CD4-positive, alpha-beta T cell treated with Interleukin-21 for 1 hour (primary cell): ENCODE results near the gene TMEM255B.
A peak's percentile ranks its signal among the peaks of the same experiment; 100 is the strongest.
"Not testable (repeated sequence)": the region's sequence is repeated elsewhere in the genome, so short reads cannot be mapped to it uniquely, and the experiment has no call there.

ENCODE experiments used
- DNase-seq: peaks from one replicate; pipeline ENCODE4 v3.0.0-alpha.2; 2020

The TMEM255B gene

GRCh38 chr13:113735194-113735593 lies 23.8 kb upstream of the TMEM255B start:
- DNase-seq = no peak

- DNase-seq = no peak
Measured at GRCh38 chr13:113735750-113736149, 23.3 kb upstream of the TMEM255B start.

GRCh38 chr13:113736258-113736731 lies 22.7 kb upstream of the TMEM255B start:
- no peak for DNase-seq

GRCh38 chr13:113737803-113738202 lies 21.2 kb upstream of the TMEM255B start:
- DNase-seq = no peak

GRCh38 chr13:113739527-113740285 lies 19.3 kb upstream of the TMEM255B start:
- no peak for DNase-seq

DNA sequence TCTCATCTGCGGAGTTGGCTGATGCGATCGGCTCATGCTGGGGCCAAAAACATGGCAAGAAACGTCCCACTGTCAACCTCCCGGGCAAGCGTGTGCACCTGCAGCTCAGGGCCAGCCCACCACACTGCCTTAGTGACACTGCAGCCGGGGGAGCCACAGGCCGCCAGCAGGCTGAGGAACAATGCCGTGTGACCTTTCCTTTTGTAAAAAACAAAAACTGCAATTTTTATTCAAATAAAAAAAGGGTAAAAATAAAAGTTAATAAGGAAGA lies 18.8 kb upstream of the TMEM255B start:
- no peak for DNase-seq

- no peak for DNase-seq
Measured at GRCh38 chr13:113740661-113741060, 18.4 kb upstream of the TMEM255B start.

DNA sequence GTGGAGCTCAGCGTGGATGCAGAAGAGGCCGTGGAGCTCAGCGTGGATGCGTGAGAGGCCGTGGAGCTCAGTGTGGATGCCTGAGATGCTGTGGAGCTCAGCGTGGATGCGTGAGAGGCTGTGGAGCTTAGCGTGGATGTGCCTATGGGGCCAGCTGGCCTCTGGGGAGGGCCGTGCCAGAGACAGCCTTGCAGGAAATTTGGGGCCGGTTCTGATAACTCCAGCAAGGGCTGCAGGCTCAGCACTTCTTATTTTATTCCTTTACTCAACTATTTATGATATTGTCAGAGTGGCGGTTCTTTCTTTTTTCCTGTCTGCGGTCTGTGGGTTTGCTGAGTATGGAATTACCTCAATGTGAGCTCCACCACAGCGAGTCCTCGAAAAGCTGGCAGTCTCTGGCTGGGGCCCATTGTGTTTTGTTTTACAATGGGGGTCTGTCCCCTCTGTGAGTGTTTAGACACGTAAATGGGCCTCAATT lies 17.8 kb upstream of the TMEM255B start:
- DNase-seq = peak; percentile 25

- no peak for DNase-seq
Measured at GRCh38 chr13:113742000-113742441, 17.0 kb upstream of the TMEM255B start.

DNA sequence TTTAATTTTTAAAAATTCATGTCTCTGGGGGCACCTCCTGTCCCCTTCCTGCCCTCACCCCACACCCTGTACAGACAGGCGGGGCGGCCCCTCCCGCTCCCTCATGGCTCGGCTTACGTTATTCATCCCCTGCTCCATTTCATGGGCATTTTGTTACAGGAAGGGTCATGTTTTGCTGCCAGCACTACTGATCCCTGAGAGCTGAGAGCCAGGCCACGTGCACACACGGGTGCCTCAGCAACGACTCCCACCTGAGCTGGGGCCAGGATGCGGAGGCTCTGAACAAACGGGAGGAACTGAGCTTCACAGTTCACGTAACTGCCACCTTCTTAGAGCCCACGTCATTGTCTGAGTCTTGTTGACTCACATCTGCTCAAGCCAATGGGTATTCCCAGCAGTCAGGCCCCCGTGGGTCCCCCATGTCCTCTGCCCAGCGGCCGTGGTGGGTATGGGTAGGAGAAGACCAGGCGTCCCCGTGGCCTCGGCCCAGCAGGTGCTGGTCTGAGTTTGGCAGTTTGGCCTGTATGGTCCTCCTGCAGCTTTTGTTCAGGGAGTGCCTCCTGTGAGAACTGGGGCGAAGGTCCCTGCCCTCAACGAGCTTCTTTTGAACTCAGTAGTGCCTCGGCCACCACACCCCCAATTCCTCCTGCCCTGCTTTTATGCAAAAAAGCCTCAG lies 16.4 kb upstream of the TMEM255B start:
- DNase-seq = no peak

- DNase-seq = no peak
Measured at GRCh38 chr13:113743366-113744195, 15.4 kb upstream of the TMEM255B start.

GRCh38 chr13:113744197-113745000 lies 14.6 kb upstream of the TMEM255B start:
- no peak for DNase-seq

DNA sequence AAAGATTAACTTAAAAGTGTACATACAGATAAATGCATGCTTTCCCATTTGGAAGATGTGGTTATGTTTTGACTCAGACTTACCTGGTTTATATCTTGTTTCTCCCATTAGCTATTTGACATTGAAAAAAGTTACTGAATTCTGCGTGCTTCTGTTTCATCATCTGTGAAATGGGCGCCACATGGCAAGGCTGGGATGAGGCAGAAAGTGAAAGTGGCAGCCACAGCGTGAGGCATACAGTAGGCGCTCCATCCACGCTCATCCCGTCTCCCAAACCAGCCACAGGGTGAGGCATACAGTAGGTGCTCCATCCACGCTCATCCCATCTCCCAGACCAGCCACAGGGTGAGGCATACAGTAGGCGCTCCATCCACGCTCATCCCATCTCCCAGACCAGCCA lies 14.0 kb upstream of the TMEM255B start:
- no peak for DNase-seq

- not testable (repeated sequence) for DNase-seq
Measured at GRCh38 chr13:113745500-113746142, 13.4 kb upstream of the TMEM255B start.

DNA sequence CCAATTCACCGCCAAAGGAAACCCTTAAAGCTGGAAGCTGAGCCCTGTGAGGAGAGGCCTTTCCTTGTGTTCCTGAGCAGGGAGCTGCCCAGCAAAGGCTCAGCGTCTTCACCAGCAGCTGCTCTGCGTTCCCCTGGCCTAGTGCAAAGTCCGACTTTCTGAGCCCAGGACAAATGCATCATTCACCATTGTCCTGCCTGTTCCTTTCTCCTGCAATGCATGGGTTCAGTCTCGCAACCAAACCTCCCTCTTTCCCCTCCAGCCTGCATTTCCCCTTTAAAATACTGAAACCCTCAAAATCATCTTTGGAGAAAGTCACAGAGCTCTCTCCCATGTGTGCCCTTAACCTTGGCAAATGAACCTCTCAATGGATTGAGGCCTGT lies 12.9 kb upstream of the TMEM255B start:
- DNase-seq = no peak

- no peak for DNase-seq
Measured at GRCh38 chr13:113746671-113747070, 12.4 kb upstream of the TMEM255B start.

GRCh38 chr13:113747291-113747833 lies 11.7 kb upstream of the TMEM255B start:
- DNase-seq = no peak

GRCh38 chr13:113748101-113748861 lies 10.7 kb upstream of the TMEM255B start:
- DNase-seq = no peak

DNA sequence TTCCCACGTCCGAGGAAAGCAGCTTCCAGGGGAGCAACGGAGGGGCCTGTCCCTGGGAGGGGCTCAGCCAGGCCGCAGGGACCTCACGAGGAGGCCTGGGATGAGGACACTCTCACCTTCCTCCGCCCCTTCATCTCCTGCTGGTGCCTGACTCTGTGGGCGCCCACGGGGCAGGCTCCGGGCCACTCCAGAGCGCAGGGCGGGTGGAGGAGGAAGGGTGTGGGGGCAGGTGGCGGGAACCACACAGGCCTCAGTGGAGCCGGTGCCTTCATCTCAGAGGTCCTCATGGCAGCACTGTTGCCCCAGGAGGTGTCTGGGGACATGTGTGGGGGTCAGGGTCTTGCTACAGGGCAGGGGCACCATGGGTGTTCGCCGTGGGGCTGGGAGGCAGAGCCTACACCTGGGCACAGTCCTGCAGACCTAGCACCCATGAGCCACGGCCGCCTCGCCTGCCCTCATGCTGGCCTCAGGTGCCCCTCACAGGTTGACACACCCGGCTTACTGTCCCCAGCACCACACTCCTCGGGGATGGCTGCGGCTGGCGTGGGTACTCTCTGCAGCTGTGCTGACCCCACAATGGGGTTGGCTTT lies 10.1 kb upstream of the TMEM255B start:
- DNase-seq = no peak

- DNase-seq = no peak
Measured at GRCh38 chr13:113749507-113749906, 9.5 kb upstream of the TMEM255B start.

GRCh38 chr13:113749967-113750366 lies 9.1 kb upstream of the TMEM255B start:
- DNase-seq = no peak
